Suprapubic skin (tissue), 4 donors: ENCODE data around the gene CYP4B1. TPM values are rescaled to one million over a fixed set of nuclear protein-coding genes. Genes with fewer than 3 reads are reported as not detected.
"Not testable (repeated sequence)": the region's sequence is repeated elsewhere in the genome, so short reads cannot be mapped to it uniquely, and the experiment has no call there.

ENCODE experiments used
- DNase-seq, 2 donors: peaks; one replicate each; pipeline ENCODE4 v3.0.0-alpha.2; 2019; ENCODE audit warnings: low spot score in 2 of 2
- H3K27ac ChIP-seq: fragments of 200-600 bp; sonication (generic); one replicate; pipeline ENCODE4 v1.5.1; 2019
- H3K27me3 ChIP-seq: fragments of 200-600 bp; sonication (generic); one replicate; pipeline ENCODE4 v1.5.1; 2019
- H3K36me3 ChIP-seq: fragments of 200-600 bp; sonication (generic); one replicate; pipeline ENCODE4 v1.5.1; 2019
- H3K4me1 ChIP-seq: fragments of 200-600 bp; sonication (generic); one replicate; pipeline ENCODE4 v1.5.1; 2019
- H3K4me3 ChIP-seq: fragments of 200-600 bp; sonication (generic); one replicate; pipeline ENCODE4 v1.5.1; 2019; ENCODE audit warnings: mild to moderate bottlenecking
- H3K9me3 ChIP-seq: fragments of 200-600 bp; sonication (generic); one replicate; pipeline ENCODE4 v1.5.1; 2019
- CTCF ChIP-seq, 2 donors: fragments of 200-600 bp in 1 of 2; fragments of 450-650 bp in 1 of 2; sonication (generic) in 1 of 2; IDR thresholded peaks; one replicate each; pipeline ENCODE4 v1.5.1; 2016 to 2019; ENCODE audit warnings: antibody characterized with exemption in 2 of 2, mild to moderate bottlenecking in 1 of 2, moderate library complexity in 1 of 2
- EP300 ChIP-seq: sonication (generic); formaldehyde crosslinking; IDR thresholded peaks from one replicate; pipeline ENCODE4 v1.6.1; 2017; ENCODE audit warnings: antibody characterized with exemption
- POLR2A ChIP-seq, 2 donors: fragments of 450-650 bp; IDR thresholded peaks; one replicate each; pipeline ENCODE4 v1.6.1; 2017; ENCODE audit warnings: antibody characterized with exemption in 2 of 2, mild to moderate bottlenecking in 2 of 2, moderate library complexity in 2 of 2
- POLR2AphosphoS5 ChIP-seq, 3 donors: sonication (generic); formaldehyde crosslinking; IDR thresholded peaks; one replicate each; pipeline ENCODE4 v1.6.1; 2017; ENCODE audit warnings: antibody characterized with exemption in 3 of 3
- WGBS: methylation state at CpG from one replicate; pipeline ENCODE4 v1.1.5; 2018; 5-methylcytosine and 5-hydroxymethylcytosine counted together
- total RNA-seq, 4 donors: library from RNA; depleted of rRNA; stranded (reverse); fragments of >200 nt; gene quantifications; one replicate each; pipeline ENCODE4 v1.1.0, GENCODE V29; 2016

Gene CYP4B1
- total RNA-seq, 4 donors from 2014 or later = 61.8 to 116 (median 88.6) TPM

DNA sequence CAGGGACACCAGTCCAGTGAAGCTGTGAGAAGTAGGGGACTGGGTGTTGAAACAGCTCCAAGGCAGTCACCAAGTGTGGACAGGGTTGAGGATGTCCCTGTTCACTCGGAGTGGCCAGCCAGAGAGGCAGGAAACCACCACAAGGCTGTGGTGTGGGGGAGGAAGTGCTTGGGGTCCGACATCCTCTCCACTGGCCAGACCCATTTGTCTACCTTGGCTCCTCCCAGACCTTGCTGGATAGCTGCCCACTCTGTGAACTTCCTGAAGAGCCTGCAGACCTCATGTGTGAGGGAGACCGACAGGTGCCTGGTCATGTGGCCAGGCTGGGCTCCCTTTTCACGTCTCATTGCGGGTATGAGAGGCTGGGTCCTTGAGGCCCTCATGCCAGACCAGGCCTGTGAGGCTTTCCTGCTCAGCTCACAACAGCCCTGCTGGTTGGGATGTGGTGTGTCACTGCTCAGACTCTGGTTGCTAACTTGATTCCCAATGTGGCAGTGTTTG lies 21.8 kb downstream of the CYP4B1 start:
- Histone ChIP-seq H3K4me3 (no peak overlapping the region), H3K4me1 (no peaks in the 10 kb centered on the region), H3K27me3 (no peaks in the 10 kb centered on the region), H3K9me3 (no peaks in the 10 kb centered on the region), H3K27ac (no peak overlapping the region), H3K36me3 (peaks cover 34% of the 10 kb centered on the region)
- DNase-seq = no peak
- WGBS = 54% methylated on average over 5 of the region's 5 CpGs
- no peak for TF ChIP-seq POLR2A (IDR thresholded peaks at IDR 0.05)
- TF ChIP-seq EP300 = no peak
- no peak for TF ChIP-seq POLR2AphosphoS5 (IDR thresholded peaks at IDR 0.05)
- TF ChIP-seq CTCF (IDR thresholded peaks at IDR 0.05) = no peak

GRCh38 chr1:46822248-46822826 lies 23.5 kb downstream of the CYP4B1 start:
- no peaks in the 10 kb centered on the region for H3K9me3 ChIP-seq

DNA sequence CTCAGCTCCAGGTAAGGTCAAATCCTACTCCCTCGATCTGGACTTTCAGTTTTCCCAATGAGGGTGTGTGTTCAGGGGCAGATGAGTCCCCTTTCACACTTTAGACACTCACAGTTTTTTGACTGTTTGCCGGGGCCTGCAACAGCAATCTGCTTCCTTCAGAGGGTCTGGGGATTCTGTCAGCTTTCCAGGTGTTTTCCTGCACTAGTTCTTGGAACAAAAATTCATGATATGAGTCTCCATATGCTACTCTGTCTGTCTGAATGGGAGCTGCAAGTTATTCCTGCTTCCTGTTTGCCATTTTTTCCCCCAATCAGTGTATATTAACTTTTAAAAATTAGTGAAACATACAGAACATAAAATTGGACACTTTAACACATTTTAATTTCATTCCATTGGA lies 24.3 kb downstream of the CYP4B1 start:
- no peak for DNase-seq
- WGBS = 58% methylated on average over 2 of the region's 2 CpGs
- H3K27me3 ChIP-seq = no peaks in the 10 kb centered on the region
- no peak overlapping the region for H3K27ac ChIP-seq
- H3K36me3 ChIP-seq = peaks cover 8% of the 10 kb centered on the region
- H3K4me3 ChIP-seq = no peak overlapping the region
- no peaks in the 10 kb centered on the region for H3K9me3 ChIP-seq
- H3K4me1 ChIP-seq = no peaks in the 10 kb centered on the region
- TF ChIP-seq POLR2A (IDR thresholded peaks at IDR 0.05) = no peak
- no peak for TF ChIP-seq POLR2AphosphoS5 (IDR thresholded peaks at IDR 0.05)
- TF ChIP-seq EP300 = no peak
- TF ChIP-seq CTCF (IDR thresholded peaks at IDR 0.05) = no peak

More at GRCh38 chr1:46822248-46822826, 23.5 kb downstream of the CYP4B1 start:
- Histone ChIP-seq H3K27me3 (no peaks in the 10 kb centered on the region), H3K27ac (no peak overlapping the region), H3K4me3 (no peak overlapping the region), H3K36me3 (peaks cover 17% of the 10 kb centered on the region), H3K4me1 (no peaks in the 10 kb centered on the region)
- WGBS = 90% methylated on average over 3 of the region's 3 CpGs
- TF ChIP-seq POLR2AphosphoS5 (IDR thresholded peaks at IDR 0.05) = no peak
- TF ChIP-seq CTCF (IDR thresholded peaks at IDR 0.05) = no peak
- TF ChIP-seq POLR2A (IDR thresholded peaks at IDR 0.05) = no peak
- no peak for TF ChIP-seq EP300
- DNase-seq = no peak

GRCh38 chr1:46826892-46827291 lies 28.0 kb downstream of the CYP4B1 start:
- DNase-seq, H3K36me3 ChIP-seq, H3K4me1 ChIP-seq, H3K27me3 ChIP-seq, H3K9me3 ChIP-seq, H3K4me3 ChIP-seq, H3K27ac ChIP-seq: not testable (repeated sequence)
- 55% methylated on average over 2 of the region's 2 CpGs for WGBS

GRCh38 chr1:46830665-46831322 lies 31.9 kb downstream of the CYP4B1 start:
- H3K27me3 ChIP-seq = no peaks in the 10 kb centered on the region
- H3K4me1 ChIP-seq = peaks cover 2% of the 10 kb centered on the region
- H3K4me3 ChIP-seq = no peak overlapping the region
- H3K36me3 ChIP-seq = peaks cover 2% of the 10 kb centered on the region
- no peak for DNase-seq
- no peaks in the 10 kb centered on the region for H3K9me3 ChIP-seq
- WGBS = 62% methylated on average over 9 of the region's 10 CpGs
- no peak for TF ChIP-seq EP300
- TF ChIP-seq CTCF (IDR thresholded peaks at IDR 0.05) = no peak
- no peak for TF ChIP-seq POLR2A (IDR thresholded peaks at IDR 0.05)
- no peak for TF ChIP-seq POLR2AphosphoS5 (IDR thresholded peaks at IDR 0.05)
- no peak overlapping the region for H3K27ac ChIP-seq

DNA sequence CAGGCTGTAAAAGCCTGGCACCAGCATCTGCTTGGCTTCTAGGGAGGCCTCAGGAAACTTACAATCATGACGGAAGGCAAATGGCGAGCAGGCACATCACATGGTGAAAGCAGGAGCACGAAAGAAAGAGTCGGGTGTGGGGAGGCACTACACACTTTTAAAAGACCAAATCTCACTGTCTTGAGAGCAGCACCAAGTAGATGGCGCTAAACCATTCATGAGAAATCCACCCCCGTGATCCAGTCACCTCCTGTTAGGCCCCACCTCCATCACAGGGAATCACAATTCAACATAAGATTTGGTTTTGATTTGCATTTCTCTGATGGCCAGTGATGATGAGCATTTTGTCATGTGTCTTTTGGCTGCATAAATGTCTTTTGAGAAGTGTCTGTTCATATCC lies 36.6 kb downstream of the CYP4B1 start:
- not testable (repeated sequence) for H3K4me3 ChIP-seq, H3K4me1 ChIP-seq, DNase-seq, H3K27me3 ChIP-seq, H3K36me3 ChIP-seq, H3K27ac ChIP-seq, H3K9me3 ChIP-seq
- 75% methylated on average over 6 of the region's 6 CpGs for WGBS

GRCh38 chr1:46846386-46846785 lies 47.5 kb downstream of the CYP4B1 start:
- WGBS = 81% methylated on average over 7 of the region's 9 CpGs
- not testable (repeated sequence) for DNase-seq, H3K27ac ChIP-seq, H3K4me1 ChIP-seq, H3K9me3 ChIP-seq, H3K4me3 ChIP-seq, H3K27me3 ChIP-seq
- H3K36me3 ChIP-seq = peaks cover 25% of the 10 kb centered on the region

GRCh38 chr1:46857660-46858065 lies 58.8 kb downstream of the CYP4B1 start:
- not testable (repeated sequence) for H3K9me3 ChIP-seq, H3K36me3 ChIP-seq, H3K27ac ChIP-seq, H3K4me3 ChIP-seq, DNase-seq, H3K4me1 ChIP-seq, H3K27me3 ChIP-seq
- 65% methylated on average over 8 of the region's 8 CpGs for WGBS
